Frontal cortex (tissue), 4 donors: ENCODE results near the gene HEPHL1. TPM values are rescaled to one million over a fixed set of nuclear protein-coding genes. Genes with fewer than 3 reads are reported as not detected.
"Not testable (repeated sequence)": the region's sequence is repeated elsewhere in the genome, so short reads cannot be mapped to it uniquely, and the experiment has no call there.

Source experiments
- DNase-seq, 2 donors: peaks; one replicate each; pipeline ENCODE4 v3.0.0; 2012; ENCODE audit warnings: low spot score in 2 of 2
- FAIRE-seq: peaks from 2 replicates; lab custom pipeline; 2012; peaks lifted over from hg19 to GRCh38; lab: Jason Lieb, UNC
- total RNA-seq: library from RNA; depleted of rRNA; stranded (reverse); fragments of >200 nt; gene quantifications from one replicate; pipeline ENCODE4 v1.2.3, GENCODE V29; 2014
- donor health status: control.
- donor health status: control.
- donor health status: control.

HEPHL1 gene, protein sequence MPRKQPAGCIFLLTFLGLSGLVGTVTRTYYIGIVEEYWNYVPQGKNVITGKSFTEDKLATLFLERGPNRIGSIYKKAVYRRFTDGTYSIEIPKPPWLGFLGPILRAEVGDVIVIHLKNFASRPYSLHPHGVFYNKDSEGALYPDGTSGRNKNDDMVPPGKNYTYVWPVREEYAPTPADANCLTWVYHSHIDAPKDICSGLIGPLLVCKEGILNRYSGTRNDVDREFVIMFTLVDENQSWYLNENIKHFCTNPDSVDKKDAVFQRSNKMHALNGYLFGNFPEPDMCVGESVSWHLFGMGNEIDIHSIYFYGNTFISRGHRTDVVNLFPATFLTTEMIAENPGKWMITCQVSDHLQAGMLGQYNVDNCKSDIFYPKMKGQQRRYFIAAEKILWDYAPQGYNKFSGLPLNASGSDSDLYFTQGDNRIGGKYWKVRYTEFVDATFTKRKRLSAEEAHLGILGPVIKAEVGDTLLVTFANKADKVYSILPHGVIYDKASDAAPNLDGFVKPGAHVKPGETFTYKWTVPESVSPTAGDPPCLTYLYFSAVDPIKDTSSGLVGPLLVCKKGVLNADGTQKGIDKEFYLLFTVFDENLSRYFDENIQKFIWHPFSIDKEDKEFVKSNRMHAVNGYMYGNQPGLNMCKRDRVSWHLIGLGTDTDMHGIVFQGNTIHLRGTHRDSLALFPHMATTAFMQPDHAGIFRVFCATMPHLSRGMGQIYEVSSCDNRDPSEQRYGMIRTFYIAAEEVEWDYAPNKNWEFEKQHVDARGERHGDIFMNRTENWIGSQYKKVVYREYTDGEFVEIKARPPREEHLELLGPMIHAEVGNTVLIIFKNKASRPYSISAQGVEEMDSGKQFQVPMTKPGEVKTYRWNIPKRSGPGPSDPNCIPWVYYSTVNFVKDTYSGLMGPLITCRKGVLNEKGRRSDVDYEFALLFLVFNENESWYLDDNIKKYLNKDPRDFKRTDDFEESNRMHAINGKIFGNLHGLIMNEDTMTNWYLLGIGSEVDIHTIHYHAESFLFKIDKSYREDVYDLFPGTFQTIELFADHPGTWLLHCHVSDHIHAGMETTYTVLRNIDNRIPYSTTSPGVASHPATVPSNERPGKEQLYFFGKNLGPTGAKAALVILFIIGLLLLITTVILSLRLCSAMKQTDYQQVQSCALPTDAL
- not detected for total RNA-seq

DNA sequence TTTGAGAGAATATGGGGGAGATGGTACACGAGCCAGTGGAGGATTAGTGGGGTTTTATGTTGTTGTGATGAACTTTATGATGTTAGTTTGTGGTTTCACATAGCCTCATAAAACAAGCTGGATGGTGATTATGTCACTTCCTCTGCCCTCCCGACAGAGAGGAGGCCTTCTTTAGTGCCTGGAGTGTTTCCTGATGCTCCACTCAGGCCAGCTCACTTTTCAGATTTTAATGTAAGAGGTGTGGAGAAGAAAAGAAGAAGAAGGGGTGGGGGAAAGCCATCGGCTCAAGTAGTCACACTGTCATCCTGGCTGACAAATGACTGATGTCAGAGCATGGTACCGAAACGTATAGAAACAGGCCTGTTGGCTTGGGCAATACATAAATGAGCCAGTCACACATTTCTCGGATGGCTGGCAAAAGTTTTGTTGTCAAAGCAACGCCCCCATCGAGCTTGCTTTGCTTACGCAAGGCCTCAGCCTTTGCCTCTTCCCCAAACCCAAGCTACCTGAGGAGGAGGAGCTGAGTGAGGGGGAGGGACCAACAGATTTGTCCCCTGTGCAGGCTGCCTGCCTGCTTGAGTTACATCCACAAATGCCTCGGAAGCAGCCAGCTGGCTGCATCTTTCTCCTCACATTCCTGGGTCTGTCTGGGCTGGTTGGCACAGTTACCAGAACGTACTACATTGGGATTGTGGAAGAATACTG is at the start of gene HEPHL1:
Gene HEPHL1, plus strand, starts transcription at position 578 of the 705 bp plus-strand sequence. Its CDS starts 15 bp downstream, at position 593.
- DNase-seq (no peak), FAIRE-seq (no peak)

DNA sequence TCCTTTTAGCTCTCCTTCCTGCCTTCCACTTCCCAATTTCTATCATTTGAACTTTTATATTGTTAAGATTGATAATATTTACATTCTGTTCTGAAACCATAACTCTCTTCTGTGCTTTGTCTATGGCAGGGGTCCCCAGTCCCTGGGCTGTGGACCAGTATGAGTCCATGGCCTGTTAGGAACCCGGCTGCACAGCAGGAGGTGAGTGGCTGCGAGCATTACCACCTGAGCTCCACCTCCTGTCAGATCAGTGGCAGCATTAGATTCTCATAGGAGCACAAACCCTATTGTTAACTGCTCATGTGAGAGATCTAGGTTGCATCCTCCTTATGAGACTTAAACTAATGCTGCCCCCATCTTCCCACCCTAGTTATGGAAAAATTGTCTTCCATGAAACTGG is 48.4 kb upstream of the HEPHL1 start:
- FAIRE-seq (no peak), DNase-seq (no peak)

DNA sequence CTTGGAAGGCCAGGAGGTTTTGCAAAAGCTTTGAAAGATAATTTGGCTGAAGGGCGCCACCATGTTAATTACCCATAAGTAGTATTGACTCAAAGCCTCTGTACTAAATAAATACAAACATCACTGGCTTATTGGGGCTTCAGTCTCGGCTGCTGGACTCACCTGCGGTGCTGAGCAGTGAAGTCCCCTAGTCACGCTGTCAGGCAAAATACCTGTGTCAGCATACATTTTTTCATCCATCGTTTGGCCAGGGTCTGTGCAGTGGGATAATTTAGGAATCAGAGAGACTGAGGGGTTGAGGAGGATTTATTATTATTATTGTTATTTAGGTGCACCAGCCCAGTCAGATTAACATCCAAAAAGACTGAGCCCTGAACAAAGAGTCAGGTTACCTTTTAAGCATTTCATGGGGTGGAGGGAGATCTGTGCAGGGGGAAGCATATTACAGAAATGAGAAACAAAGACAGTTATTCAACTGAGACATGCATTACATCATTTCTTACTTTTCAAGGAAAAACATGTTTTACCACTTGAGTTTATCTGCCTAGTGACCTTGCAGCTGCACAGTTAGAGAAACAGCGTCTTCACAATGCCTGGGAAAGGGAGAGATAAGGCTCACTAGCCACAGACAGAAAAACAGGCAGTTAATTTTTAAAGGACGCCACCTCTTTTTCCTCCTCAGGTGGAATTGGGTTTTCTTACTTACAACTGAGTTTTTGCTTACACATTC is 47.7 kb upstream of the HEPHL1 start:
- DNase-seq, FAIRE-seq: not testable (repeated sequence)

DNA sequence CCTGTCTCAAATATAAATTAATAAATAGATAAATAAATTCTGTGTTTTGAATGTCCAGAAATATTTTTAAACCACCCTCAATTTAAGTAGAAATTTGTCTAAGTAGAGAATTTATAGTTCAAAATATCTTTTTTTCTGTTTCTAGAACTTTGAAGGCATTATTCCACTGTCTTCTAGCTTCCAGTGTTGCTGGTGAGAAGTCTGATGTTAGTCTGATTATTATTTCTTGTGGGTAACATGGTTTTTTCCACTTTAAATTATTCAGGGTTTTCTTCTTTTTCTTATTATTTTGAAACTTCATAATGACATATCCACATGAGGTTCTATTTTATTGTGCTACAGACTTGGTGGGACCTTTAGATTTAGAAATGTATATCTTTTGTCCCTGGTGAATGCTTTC is 46.4 kb upstream of the HEPHL1 start:
- FAIRE-seq, result no peak
- no peak for DNase-seq

DNA sequence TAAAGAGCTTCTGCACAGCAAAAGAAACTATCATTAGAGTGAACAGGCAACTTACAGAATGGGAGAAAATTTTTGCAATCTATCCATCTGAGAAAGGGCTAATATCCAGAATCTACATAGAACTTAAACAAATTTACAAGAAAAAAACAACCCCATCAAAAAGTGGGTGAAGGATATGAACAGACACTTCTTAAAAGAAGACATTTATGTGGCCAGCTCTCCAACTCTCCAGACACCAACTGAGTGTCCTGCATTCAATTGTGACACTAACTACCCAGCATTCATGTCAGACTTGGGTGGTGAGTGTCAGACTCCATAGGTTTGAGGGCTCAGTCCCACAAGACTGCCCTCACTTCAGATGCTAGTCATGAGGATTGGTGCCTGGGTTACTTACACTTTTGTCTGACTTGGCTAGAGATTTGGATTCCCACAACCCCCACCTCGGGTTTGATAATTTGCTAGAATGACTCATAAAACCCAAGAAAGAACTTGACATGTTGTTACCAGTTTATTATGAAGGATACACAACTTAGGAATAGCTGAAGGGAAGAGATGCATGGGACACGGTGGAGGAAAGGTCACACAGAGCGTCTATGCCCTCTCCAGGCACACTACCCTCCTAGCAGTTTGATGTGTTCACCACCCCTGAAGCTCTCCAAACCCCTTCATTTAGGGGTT is 44.4 kb upstream of the HEPHL1 start:
- not testable (repeated sequence) for FAIRE-seq, DNase-seq

DNA sequence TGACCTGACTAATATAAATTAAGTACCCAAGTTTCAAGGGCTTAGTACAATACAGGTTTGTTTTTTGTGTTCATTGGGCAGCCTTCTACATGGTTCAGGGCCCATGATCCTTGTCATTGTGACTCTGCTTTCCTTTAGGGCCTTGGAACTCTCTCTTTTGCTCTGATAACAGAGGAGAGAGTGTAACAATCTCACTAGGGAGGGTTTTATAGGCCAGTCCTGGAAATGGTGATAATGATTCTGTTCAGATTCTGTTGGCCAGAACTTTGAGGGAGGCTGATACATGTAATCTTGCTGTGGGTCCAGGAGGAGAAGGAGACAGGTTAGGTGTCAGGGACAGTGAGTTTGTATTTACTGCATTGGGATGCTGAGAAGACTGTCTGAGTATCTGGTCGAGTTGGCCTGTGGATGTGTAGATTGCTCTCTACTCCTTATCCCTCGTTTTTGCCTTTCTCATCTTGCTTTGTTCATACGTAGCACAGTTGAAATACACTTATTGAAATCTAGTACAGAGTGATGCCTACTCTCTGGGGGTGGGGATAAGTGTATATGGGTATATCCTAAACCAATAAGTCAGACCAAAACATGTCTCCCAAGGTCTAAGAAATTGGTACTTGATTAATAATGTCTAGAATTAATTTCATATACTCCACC is 37.5 kb upstream of the HEPHL1 start:
- DNase-seq (no peak), FAIRE-seq (no peak)

DNA sequence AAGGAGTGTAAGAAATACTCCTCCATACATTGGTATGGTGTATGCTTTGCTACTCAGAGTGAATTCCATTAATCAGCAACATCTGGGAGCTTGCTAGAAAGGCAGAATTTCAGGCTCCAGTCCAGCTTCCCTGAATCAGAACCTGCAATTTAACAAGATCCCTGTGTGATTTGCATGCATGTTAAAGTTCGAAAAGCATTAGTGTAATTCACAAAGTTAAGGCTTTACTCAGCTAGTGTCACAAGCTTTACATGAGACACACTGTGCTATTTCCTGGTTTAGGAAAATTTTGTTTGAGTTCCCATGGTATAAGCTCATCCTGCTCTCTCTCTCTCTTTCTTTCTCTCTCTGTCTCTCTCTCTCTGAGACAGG is 37.0 kb upstream of the HEPHL1 start:
- FAIRE-seq (no peak), DNase-seq (no peak)

DNA sequence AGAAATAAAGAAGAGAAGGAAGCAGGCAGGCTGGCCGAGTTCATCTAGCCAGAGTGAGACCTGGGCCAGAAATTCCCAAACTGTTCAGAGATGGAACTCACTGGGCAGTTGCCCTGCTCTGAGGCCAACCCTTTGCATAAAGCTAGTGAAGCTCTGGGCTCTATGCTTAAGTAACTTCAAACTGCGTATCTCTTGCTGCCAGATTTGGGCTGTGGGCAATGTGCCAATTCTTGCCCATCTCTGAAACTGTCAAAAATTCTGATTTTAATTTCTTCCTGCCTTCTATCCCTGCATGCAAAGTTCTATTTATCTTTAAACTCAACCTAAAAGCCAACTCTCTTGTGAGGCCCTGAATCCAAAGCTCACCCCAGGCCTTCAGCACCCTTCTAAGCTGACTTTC is 36.2 kb upstream of the HEPHL1 start:
- FAIRE-seq (no peak), DNase-seq (no peak)

DNA sequence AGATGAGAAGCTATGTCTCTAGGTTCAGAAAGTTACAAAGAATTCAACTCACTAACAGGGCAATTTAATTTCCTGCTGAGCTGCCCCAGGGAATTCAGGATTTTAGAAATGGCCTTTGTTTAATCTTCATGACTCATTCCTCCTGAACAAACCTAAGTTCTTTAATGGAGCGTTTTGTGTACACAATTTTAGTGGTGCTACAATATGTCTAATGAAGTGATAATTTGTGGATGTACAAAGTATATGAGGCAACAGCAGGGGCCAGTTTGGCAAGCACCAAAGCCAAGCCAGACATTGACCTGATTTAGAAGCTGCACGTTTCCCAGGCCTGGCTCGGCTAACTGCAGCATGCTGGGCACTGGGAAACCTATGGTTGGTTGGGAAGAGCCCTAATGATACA is 34.4 kb upstream of the HEPHL1 start:
- DNase-seq (no peak), FAIRE-seq (no peak)

DNA sequence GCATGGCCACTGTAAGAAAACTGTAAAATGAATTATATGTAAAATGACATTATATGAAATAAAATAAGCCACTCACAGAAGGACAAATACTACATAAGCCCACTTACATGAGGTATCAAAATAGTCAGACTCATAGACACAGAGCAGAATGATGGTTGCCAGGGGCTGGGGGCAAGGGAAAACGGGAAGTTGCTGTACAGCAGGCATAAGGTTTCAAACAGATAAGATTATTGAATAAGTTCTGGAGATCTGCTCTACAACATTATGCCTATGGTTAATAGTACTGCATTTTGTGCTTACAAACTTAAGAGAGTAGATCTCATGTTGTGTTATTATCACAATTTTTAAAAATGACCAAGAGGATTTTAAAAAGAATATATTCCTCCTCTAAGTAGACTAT is 32.7 kb upstream of the HEPHL1 start:
- FAIRE-seq (no peak), DNase-seq (no peak)

DNA sequence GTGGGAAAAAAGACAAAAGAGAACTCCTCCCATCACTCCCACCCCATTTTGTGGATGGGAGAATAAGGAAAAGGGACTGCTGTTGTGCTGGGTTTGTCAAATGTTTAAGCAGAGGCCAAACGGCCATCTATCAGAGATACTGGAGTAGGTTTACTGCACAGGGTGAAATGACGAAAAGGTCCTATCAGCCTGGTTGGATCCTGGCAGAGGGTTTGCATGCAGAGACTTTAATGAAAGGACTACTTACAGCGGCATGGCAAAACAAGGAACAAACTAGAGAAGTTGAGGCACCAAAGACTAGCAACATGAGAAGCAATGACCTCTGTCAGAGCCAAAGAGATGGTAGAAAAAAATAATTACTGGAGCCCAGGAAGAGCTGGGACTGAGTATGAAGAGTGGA is 32.2 kb upstream of the HEPHL1 start:
- FAIRE-seq, result no peak
- DNase-seq, result no peak

DNA sequence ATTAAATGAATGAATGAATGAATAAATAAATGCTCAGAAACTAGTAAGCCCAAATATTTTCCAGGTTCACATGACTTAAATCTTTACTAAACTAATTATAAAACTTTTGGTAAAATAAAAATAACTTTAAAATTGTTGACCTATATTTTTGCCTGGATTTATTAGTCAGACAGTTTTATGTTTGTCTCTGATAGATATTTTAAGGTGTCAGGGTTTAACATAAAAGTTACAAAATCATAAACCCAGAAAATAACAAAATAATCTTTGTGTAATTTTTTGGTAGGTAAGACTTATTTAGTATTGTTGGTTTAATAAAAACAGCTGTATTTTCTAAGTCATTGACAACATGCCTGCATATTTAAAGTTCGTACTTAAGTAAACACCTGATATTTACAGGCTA is 27.4 kb upstream of the HEPHL1 start:
- no peak for DNase-seq
- FAIRE-seq, result no peak

DNA sequence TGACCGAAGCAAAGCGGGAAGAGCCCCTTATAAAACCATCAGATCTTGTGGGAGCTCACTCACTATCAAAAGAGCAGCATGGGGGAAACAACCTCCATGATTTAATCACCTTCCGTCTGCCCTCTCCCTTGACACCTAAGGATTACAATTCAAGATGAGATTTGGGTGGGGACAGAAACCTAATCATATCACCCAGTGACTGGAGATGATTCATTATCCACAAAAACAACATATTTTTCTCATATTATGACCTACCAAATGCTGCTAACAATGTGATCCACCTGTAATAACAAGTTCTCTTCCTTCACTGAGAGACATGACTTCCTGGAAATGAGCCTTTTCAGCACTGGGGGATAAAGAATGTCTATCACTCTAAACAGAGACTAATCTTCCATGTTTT is 23.4 kb upstream of the HEPHL1 start:
- DNase-seq (no peak), FAIRE-seq (no peak)

DNA sequence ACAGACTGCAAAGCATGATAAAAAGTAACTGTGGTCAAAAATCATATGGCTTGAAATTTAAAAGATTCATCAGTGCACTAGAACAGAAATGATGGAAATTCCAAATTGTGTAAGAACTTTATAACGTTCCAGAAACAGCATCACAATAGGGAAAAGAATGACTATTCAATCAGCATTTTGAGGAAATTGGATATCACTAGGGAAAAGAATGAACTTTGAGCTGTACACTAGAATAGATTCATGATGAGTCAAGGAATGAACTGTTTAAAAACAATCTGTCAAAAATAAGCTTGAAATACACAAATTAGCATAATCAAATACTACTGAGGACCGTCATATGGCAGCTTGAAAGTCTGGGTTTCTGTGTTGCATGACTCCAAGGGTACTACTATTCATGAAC is 20.5 kb upstream of the HEPHL1 start:
- FAIRE-seq (no peak), DNase-seq (no peak)

DNA sequence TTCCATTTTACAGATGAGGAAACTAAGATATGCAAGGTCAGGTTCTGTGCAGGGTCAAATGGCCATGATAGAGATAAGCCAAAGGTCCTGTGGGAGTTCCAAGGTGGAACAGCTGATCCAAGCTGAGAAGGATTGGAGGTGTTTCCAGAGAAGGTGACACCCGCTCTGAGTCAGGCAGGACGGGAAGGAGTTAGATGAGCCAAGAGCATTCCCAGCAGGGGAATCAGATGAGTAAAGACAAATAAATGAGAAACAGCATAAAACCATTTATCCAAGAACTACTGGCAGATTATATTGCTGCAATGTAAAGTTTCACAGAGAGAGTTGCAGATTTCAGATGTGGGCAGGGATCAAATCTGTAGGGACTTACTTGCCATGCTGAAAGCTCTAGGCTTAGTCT is 18.9 kb upstream of the HEPHL1 start:
- FAIRE-seq, result no peak
- DNase-seq, result no peak

DNA sequence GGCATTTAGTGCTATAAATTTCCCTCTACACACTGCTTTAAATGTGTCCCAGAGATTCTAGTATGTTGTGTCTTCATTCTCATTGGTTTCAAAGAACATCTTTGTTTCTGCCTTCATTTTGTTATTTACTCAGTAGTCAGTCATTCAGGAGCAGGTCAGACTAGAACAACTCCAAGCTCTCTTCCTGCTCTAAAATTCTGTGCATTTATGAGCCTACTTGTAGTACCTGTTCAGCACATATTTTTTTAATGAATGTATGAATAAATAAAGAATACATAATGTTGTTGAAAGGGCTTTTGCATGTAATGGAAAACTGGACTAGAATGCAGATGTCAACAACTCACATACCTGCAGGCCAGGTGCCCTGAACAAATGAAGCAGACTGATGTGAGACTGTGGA is 13.7 kb upstream of the HEPHL1 start:
- DNase-seq, result no peak
- FAIRE-seq, result no peak

DNA sequence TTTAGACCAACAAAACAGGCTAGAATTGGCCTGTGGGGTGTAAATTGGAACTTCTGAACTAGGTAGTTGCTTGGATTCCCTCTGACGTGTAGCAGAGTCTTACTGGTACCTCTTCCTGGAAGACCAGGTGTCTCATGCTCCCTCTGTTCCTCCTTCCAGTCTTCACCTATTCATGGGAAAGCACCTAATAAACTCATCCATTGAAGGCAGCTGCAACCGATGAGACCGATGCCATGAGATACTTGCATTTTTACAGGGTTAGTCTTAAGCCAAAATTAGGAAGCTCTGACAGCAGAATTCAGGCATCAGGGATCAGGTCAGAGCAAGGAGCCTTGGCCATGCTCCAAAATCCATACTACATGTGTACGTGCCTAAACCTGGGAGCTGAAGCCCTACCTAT is 13.2 kb upstream of the HEPHL1 start:
- no peak for DNase-seq
- no peak for FAIRE-seq

DNA sequence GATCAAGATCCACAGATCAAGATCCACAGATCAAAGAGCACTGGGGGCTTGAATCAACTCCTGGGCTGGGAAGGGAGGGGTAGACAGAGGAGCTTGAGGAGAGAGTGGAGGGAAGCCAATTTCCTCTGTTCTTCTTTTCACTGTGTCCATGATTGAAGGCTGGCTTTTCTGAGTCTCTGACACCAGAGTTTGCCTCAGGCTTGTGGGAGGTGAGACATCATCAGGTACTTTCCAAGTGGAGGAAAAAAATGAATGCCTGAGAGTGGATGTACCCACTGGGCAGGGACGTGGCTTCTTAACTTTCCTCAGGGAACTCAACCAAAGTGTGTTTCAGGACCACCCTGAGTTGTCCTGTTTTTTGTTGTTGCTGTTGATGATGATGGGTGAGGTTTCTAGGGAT is 11.0 kb upstream of the HEPHL1 start:
- FAIRE-seq (no peak), DNase-seq (no peak)
